ENCODE measurements around the gene CA6.
"Not testable (repeated sequence)": the region's sequence is repeated elsewhere in the genome, so short reads cannot be mapped to it uniquely, and the experiment has no call there.

Gene CA6

DNA sequence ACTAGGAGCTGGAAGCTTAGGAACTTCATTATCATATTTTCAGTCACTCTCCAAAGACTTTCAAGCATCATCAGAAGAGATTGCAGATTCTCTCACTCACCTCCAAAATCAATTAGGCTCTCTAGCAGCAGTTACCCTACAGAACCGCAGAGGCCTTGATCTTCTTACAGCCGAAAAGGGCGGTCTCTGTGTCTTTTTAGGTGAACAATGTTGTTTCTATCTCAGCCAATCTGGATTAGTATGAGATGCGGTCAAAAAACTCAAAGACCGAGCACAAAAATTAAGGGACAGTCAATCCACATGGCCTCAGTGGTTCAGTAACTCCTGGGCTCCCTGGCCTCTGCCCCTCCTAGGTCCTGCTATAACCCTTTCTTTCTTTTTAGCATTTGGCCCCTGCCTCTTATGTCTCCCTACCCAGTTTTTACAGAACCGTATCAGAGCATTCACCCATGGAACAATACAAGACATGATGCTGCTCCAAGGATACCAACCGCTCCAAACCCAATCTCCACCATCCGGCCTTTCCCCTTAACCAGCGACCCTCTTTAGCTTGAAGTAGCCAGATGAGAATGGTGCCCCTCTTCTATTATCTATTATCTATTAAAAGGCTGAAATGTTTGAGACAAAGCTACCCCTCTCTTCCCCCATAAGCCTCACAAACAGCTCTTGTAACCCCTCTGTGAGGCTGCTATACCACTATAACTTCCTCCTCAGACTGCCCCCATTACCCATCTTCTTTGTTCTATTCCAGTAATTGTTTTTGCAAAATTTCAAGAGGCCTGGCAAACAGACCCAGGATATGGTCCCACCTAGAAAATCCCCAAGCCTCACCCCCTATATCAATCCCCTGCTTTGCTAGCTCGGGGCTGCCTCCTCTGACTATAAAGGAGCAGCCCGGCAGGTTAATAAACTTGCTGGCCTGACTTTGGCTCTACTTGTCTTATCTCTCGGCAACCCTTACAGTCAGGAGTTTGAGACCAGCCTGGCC, 18.7 kb upstream of the CA6 start:
- peak; percentile 23 for DNase-seq

GRCh38 chr1:8930116-8930515, 15.6 kb upstream of the CA6 start:
- no peak for DNase-seq

GRCh38 chr1:8937051-8937450, 8.6 kb upstream of the CA6 start:
- not testable (repeated sequence) for DNase-seq

GRCh38 chr1:8937701-8938100, 8.0 kb upstream of the CA6 start:
- DNase-seq = no peak

GRCh38 chr1:8938232-8938999, 7.3 kb upstream of the CA6 start:
- DNase-seq = no peak

- no peak for DNase-seq
Measured at GRCh38 chr1:8939000-8939265, 6.7 kb upstream of the CA6 start.

- no peak for DNase-seq
Measured at GRCh38 chr1:8939362-8939995, 6.2 kb upstream of the CA6 start.

GRCh38 chr1:8941906-8942305, 3.8 kb upstream of the CA6 start:
- DNase-seq = no peak

DNA sequence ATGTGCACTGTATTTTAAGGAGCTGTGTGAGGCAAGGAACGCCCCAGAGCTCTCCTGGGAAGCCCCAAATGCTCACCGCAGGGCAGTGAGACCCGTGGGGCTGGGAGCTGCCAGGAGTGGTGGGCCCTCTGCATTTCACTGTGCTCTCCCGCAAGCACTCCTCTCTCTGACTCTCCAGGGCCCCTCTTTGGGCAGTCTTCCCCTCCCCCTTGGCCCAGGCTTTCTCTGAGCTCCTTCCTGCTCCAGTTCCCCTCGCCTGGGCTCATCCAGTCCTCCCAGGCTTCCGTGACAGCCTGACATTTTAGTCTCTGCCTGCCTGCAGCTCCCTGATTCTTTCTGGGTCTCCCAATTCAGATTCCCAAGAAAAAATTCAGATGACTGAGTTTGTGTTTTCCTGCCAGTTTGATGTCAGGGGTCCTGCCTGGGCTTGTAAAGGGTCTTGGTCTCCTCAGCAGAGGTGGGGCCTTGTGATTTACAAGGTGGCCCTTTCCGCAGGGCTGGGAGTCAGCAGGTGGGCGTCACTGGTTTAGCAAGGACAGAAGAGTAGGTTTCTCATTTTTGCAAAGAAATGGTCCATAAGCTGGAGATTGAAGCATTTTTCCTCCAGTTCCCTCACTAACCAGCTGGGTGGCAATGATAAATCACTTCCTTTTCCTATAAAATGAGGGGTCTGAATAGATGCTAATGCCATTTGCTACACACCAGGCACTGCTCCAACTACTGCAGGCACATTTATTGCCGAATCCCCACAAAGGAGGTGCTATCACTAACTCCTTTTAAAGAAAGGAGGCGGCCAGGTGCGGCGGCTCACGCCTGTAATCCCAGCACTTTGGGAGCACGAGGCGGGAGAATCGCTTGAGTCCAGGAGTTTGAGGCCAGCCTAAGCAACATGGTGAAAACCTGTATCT, 1.9 kb upstream of the CA6 start:
- DNase-seq = no peak

GRCh38 chr1:8947127-8947691, 1.5 kb downstream of the CA6 start:
- DNase-seq = peak; percentile 46

GRCh38 chr1:8950309-8950708, 4.6 kb downstream of the CA6 start:
- no peak for DNase-seq

- DNase-seq = no peak
Measured at GRCh38 chr1:8951231-8951630, 5.6 kb downstream of the CA6 start.

GRCh38 chr1:8955406-8955805, 9.7 kb downstream of the CA6 start:
- no peak for DNase-seq

DNA sequence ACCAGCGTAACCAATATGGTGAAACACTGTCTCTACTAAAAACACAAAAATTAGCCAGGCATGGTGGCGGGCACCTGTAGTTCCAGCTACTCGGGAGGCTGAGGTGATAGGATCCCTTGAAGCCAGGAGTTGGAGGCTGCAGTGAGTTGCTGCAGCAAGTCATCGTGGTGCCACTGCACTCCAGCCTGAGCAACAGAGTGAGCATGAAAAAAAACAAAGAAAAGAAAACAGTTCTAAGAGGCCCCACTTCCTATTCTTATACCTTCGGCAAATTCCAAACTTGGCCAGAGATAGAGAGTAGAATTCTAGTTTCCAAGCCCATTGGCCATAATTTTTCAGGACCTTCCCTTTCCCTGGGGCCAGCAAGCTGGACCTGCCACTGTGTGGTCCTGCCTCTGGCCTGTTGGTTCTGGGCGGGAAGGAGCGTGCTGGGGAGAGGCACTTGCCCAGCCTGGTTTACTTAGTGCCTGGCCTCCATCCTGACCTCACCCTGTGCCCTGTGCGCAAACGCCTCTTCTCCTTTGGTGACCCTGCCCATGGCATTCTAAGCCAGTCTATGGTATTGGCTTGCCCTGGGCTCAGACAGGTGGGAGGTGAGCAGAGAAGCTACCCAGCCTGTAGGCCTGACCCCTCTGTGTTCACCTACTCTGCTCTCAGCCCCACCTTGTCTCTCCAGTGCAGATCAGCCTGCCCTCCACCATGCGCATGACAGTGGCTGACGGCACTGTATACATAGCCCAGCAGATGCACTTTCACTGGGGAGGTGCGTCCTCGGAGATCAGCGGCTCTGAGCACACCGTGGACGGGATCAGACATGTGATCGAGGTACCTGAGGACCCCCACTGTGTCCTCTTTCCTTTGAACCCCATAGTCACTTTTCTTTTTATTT, 11.0 kb downstream of the CA6 start:
- DNase-seq = no peak

DNA sequence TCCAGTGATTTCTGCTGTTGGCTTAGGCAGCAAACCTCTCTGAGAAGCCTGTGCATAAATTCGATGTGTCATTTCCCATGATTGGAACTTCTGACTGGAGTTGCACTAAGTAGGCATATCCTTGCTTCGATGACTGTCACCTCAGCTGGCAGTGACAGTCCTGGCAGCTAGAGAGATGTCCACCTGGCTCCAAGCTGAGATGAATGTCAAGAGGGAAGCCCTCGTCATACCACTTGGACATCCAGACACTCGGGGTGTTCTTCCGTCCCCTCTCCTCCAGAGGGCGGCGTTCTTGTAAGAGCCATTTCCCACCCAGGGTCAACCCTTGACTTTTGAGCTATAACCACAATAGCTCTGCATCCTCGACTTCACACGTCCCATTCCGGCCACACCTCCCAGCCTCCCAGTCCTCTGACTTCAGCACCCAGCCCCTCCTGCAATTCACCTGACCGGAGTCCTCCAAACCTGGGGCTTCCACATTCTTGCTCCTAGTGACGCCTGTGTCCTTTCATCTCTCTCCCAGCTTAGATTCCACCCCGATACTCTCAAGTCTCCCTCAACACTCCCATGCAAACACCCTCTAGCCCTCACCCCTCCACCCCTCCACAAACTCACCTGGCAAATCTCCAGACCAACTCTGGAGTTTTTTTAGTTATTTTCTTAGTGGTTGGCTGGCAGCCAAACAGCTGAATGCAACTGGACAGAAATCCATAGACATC, 17.3 kb downstream of the CA6 start:
- DNase-seq = peak; percentile 64

GRCh38 chr1:8963963-8964362, 18.3 kb downstream of the CA6 start:
- no peak for DNase-seq

- no peak for DNase-seq
Measured at GRCh38 chr1:8965121-8965820, 19.6 kb downstream of the CA6 start.

DNA sequence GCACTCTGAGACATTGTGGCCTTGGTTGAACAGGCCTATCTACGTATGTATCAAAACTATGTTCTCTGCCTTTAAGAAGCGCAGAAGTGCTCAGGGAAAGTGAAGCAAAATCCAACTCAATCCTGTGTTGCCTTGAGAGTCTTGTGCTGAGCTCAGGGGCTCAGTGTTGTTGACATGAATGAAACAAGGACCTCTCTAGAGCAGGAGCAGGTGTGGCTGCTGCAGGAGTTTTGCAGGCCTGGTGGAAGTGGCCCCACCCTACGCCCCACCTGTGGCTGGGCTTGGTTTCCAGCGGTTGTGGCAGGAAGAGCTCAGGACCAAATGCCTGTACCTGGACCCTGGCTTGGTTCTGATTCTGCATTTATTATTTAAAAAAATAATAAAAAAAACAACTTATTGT, 20.9 kb downstream of the CA6 start:
- peak; percentile 21 for DNase-seq

GRCh38 chr1:8968902-8969301, 23.2 kb downstream of the CA6 start:
- not testable (repeated sequence) for DNase-seq

GRCh38 chr1:8969937-8970336, 24.3 kb downstream of the CA6 start:
- peak; percentile 50 for DNase-seq

Data from CD4-positive, alpha-beta T cell treated with Interleukin-17A for 4 hours (primary cell).